Lower leg skin (tissue), 3 donors: ENCODE results near the gene CTIF.

Source experiments
- CTCF ChIP-seq, 3 donors: fragments of 450-650 bp; IDR thresholded peaks; one replicate each; pipeline ENCODE4 v1.5.1; 2016; ENCODE audit warnings: antibody characterized with exemption in 3 of 3, mild to moderate bottlenecking in 3 of 3, moderate library complexity in 2 of 3
- POLR2A ChIP-seq, 2 donors: fragments of 450-650 bp; IDR thresholded peaks; one replicate each; pipeline ENCODE4 v1.6.1; 2016 to 2017; ENCODE audit warnings: antibody characterized with exemption in 2 of 2, mild to moderate bottlenecking in 1 of 2, moderate library complexity in 1 of 2

DNA sequence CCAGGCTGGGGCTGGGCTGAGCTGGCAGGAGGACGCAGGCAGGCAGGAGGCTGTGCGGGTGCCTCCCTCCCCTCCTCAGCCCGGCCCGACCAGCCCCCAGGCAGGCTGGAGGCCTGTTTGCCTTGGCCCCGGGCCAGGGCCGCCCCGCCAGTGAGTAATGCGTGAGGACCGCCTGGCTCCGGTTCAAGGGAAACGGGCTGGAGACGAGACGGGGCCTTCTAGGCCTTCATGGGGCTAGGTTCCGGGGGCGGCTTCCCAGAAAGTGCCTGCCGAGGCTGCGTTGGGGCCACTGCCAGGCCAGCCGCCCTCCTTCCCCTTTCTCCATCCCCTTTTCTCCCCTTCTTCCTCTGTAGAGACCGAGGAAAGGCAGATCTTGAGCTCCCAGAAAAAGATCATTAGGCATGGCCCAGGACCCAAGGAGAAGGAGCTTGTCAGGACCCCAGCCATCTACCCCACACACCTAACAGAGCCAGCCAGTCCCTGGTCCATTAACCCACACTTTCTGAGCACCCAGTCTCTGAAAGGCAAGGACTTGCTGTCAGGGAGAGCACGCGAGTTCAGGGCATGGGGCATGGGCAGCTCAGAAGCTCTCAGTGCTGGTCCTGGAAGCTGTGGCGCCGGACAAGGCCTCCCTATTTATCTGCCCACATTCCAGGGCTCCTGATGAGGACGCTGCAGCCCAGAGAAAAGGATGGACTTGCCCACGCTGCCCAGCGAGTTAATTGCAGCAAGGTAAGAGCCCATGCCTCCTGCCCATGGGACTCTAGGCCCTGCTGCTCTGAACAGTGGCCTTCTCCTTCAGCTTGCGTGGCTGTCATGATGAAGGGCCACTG, 363.4 kb downstream of the CTIF start:
- TF ChIP-seq CTCF (IDR thresholded peaks at IDR 0.05) (peak in 1 of 3 donors; percentile 58), POLR2A (IDR thresholded peaks at IDR 0.05) (no peak)
